Astrocyte (in vitro differentiated cells and primary cell): ENCODE measurements around the gene KIAA1328. TPM values are rescaled to one million over a fixed set of nuclear protein-coding genes. Genes with fewer than 3 reads are reported as not detected.

ENCODE experiments used
- DNase-seq: peaks from one replicate; pipeline ENCODE4 v3.0.0-alpha.2; 2010; ENCODE audit warnings: low read depth
- FAIRE-seq: peaks from 2 replicates; lab custom pipeline; 2011; peaks lifted over from hg19 to GRCh38; lab: Jason Lieb, UNC
- H2AFZ ChIP-seq: 2 replicates; pipeline ENCODE4 v1.6.0; 2012; ENCODE audit warnings: low read depth, low read length, inconsistent platforms
- H3K27ac ChIP-seq: 2 replicates; pipeline ENCODE4 v1.5.1; 2011; ENCODE audit warnings: low read depth, low read length, inconsistent platforms
- H3K27me3 ChIP-seq: 2 replicates; pipeline ENCODE4 v1.6.0; 2011; ENCODE audit warnings: low read length, inconsistent platforms; ENCODE audit not compliant: insufficient read depth
- H3K36me3 ChIP-seq: 2 replicates; pipeline ENCODE4 v1.5.1; 2011; ENCODE audit warnings: low read length, inconsistent platforms; ENCODE audit not compliant: insufficient read depth
- H3K4me1 ChIP-seq: 2 replicates; pipeline ENCODE4 v1.5.1; 2011; ENCODE audit warnings: low read length, inconsistent platforms; ENCODE audit not compliant: insufficient read depth
- H3K4me2 ChIP-seq: 2 replicates; pipeline ENCODE4 v1.6.0; 2012; ENCODE audit warnings: low read length, inconsistent platforms
- H3K4me3 ChIP-seq: 2 replicates; pipeline ENCODE4 v1.5.1; 2011; ENCODE audit warnings: low read depth, mild to moderate bottlenecking, low read length, inconsistent platforms; ENCODE audit not compliant: insufficient read depth
- H3K79me2 ChIP-seq: 2 replicates; pipeline ENCODE4 v1.6.0; 2012; ENCODE audit warnings: mild to moderate bottlenecking, low read length, inconsistent platforms; ENCODE audit not compliant: insufficient read depth
- H3K9ac ChIP-seq: 2 replicates; pipeline ENCODE4 v1.6.0; 2012; ENCODE audit warnings: mild to moderate bottlenecking, low read length, inconsistent platforms
- H3K9me3 ChIP-seq: 2 replicates; pipeline ENCODE4 v1.5.1; 2012; ENCODE audit warnings: low read depth, mild to moderate bottlenecking, low read length, inconsistent platforms; ENCODE audit not compliant: insufficient read depth
- H4K20me1 ChIP-seq: 2 replicates; pipeline ENCODE4 v1.6.0; 2012; ENCODE audit warnings: low read length, inconsistent platforms; ENCODE audit not compliant: insufficient read depth
- H3K27ac Mint-ChIP-seq: one replicate; pipeline ENCODE4 v1.8.0; 2021; ENCODE audit warnings: mild to moderate bottlenecking, mixed read lengths; ENCODE audit not compliant: unreplicated experiment
- H3K27me3 Mint-ChIP-seq: one replicate; pipeline ENCODE4 v1.8.0; 2021; ENCODE audit warnings: low read depth, mixed read lengths; ENCODE audit not compliant: unreplicated experiment
- H3K36me3 Mint-ChIP-seq: one replicate; pipeline ENCODE4 v1.8.0; 2021; ENCODE audit warnings: low read depth, mixed read lengths; ENCODE audit not compliant: unreplicated experiment
- H3K4me1 Mint-ChIP-seq: one replicate; pipeline ENCODE4 v1.8.0; 2021; ENCODE audit warnings: low read depth, mixed read lengths; ENCODE audit not compliant: unreplicated experiment
- H3K4me3 Mint-ChIP-seq: one replicate; pipeline ENCODE4 v1.8.0; 2021; ENCODE audit warnings: mild to moderate bottlenecking, moderate library complexity, mixed read lengths; ENCODE audit not compliant: unreplicated experiment
- H3K9me3 Mint-ChIP-seq: one replicate; pipeline ENCODE4 v1.8.0; 2021; ENCODE audit warnings: mild to moderate bottlenecking, mixed read lengths; ENCODE audit not compliant: unreplicated experiment
- EZH2 ChIP-seq: IDR thresholded peaks from 2 replicates; pipeline ENCODE4 v1.6.1; 2012; ENCODE audit warnings: mild to moderate bottlenecking, low read length, inconsistent platforms; ENCODE audit not compliant: insufficient read depth
- total RNA-seq: library from RNA; stranded (reverse); gene quantifications from 2 replicates; pipeline ENCODE4 v1.2.1, GENCODE V29; 2021
- TF ChIP-seq, protein P1 (sequence below): IDR thresholded peaks from 2 replicates; pipeline ENCODE4 v1.5.1; 2011; ENCODE audit warnings: low read depth, mild to moderate bottlenecking, inconsistent platforms, low read length, moderate library complexity; ENCODE audit not compliant: insufficient read depth

KIAA1328 gene
- total RNA-seq, 1 donor from 2014 or later, result 3.7 TPM

DNA sequence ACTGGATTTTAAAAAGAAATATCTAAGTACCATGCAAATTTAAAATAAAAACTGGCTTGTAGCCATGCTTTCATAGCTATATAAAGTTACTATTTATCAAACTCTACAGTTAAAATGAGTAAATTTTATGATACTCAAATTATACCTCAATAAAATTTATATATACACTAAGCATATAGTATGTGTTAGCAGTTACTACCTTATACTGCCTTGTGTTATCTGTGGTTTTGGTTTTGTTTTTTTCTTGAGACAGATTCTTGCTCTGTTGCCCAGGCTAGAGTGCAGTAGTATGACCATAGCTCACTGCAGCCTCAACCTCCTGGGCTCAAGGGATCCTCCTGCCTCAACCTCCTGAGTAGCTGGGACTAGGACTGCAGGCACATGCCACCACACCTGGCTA, 342.1 kb downstream of the KIAA1328 start:
- H3K27ac ChIP-seq, result no peak overlapping the region
- FAIRE-seq (no peak), DNase-seq (no peak)
- no peak overlapping the region for H2AFZ ChIP-seq
- Mint-ChIP-seq H3K4me1 (no peaks in the 10 kb centered on the region), H3K4me3 (no peak overlapping the region), H3K36me3 (no peaks in the 10 kb centered on the region), H3K27me3 (no peaks in the 10 kb centered on the region), H3K27ac (no peak overlapping the region), H3K9me3 (no peaks in the 10 kb centered on the region)
- no peaks in the 10 kb centered on the region for H3K9me3 ChIP-seq
- H3K4me3 ChIP-seq, result no peak overlapping the region
- H3K27me3 ChIP-seq, result no peaks in the 10 kb centered on the region
- no peak overlapping the region for H3K9ac ChIP-seq
- H3K4me1 ChIP-seq, result no peaks in the 10 kb centered on the region
- H3K36me3 ChIP-seq, result no peaks in the 10 kb centered on the region
- no peak overlapping the region for H3K4me2 ChIP-seq
- no peak for TF ChIP-seq EZH2
- TF ChIP-seq, protein P1, sequence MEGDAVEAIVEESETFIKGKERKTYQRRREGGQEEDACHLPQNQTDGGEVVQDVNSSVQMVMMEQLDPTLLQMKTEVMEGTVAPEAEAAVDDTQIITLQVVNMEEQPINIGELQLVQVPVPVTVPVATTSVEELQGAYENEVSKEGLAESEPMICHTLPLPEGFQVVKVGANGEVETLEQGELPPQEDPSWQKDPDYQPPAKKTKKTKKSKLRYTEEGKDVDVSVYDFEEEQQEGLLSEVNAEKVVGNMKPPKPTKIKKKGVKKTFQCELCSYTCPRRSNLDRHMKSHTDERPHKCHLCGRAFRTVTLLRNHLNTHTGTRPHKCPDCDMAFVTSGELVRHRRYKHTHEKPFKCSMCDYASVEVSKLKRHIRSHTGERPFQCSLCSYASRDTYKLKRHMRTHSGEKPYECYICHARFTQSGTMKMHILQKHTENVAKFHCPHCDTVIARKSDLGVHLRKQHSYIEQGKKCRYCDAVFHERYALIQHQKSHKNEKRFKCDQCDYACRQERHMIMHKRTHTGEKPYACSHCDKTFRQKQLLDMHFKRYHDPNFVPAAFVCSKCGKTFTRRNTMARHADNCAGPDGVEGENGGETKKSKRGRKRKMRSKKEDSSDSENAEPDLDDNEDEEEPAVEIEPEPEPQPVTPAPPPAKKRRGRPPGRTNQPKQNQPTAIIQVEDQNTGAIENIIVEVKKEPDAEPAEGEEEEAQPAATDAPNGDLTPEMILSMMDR, result no peak
- no peaks in the 10 kb centered on the region for H3K79me2 ChIP-seq
- no peaks in the 10 kb centered on the region for H4K20me1 ChIP-seq

DNA sequence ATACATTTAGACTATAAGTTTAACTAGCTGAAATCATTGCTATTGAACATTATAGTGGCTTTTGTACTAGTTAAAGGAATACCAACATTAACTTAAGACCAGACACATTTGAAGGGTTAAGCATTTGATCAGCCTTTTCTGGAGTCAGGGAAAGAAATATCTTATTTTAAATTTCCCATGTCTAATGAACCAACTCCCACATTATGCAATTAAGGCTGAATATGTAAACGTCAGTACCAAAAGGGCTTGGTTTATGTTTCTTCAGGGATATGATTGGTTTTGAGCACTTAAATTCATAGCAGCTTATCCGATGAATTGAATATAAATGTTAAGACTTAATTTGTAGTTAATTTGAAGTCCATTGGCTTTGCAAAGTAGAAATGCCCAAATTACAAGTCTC, 344.5 kb downstream of the KIAA1328 start:
- no peak overlapping the region for H3K27ac Mint-ChIP-seq
- H3K4me3 Mint-ChIP-seq, result no peak overlapping the region
- Histone ChIP-seq H3K27me3 (no peaks in the 10 kb centered on the region), H3K4me3 (no peak overlapping the region), H3K79me2 (no peaks in the 10 kb centered on the region), H3K9ac (no peak overlapping the region), H4K20me1 (no peaks in the 10 kb centered on the region), H3K27ac (no peak overlapping the region), H3K4me2 (no peak overlapping the region), H2AFZ (no peak overlapping the region), H3K9me3 (no peaks in the 10 kb centered on the region), H3K36me3 (no peaks in the 10 kb centered on the region), H3K4me1 (no peaks in the 10 kb centered on the region)
- no peaks in the 10 kb centered on the region for H3K36me3 Mint-ChIP-seq
- peaks cover 6% of the 10 kb centered on the region for H3K4me1 Mint-ChIP-seq
- H3K27me3 Mint-ChIP-seq, result no peaks in the 10 kb centered on the region
- FAIRE-seq (no peak), DNase-seq (no peak)
- TF ChIP-seq, protein P1, result no peak
- TF ChIP-seq EZH2, result no peak
- no peaks in the 10 kb centered on the region for H3K9me3 Mint-ChIP-seq

DNA sequence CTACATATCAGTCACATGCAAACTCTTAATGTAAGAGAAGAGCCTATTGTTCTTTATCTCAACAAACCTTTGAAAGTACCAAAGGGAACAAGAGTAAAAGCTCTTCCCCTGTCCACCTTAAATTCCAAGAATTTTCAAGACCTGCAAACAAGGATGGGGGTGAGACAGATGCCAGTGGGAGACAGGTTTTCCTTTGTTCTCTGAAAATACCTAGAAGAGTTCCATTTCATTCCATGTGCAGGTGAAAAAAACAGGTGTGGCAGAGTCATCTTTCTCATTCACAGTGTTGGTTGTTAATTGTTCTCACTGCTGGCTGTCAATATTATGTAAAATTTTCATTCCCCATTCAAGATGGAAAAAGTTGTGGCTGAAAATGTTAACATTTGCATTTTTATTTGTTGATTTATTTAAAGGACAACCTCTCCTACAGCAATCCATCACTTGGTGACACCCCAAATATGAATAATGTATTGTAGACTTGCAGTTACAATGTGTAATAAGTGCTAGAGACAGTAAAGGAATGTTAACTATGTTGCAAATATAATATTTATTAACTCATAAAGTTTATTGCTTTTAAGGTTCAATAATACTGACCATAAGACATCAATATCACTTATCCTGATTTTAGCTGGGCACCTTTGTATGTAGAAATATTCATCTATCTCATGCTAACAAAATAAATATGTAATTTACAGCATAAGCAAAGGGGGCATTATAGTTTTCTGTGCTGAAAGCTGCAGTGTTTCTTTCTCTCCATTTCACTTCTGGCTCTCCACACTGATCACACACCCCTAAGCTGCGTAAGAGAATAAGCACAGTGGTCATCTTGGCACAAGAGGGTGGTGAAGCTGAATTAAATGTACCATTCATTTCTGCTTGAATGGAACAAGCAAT, 347.0 kb downstream of the KIAA1328 start:
- DNase-seq, result no peak
- no peak for FAIRE-seq
- Mint-ChIP-seq H3K36me3 (no peaks in the 10 kb centered on the region), H3K9me3 (no peaks in the 10 kb centered on the region), H3K4me3 (no peak overlapping the region), H3K27ac (no peak overlapping the region), H3K27me3 (no peaks in the 10 kb centered on the region), H3K4me1 (peaks cover 6% of the 10 kb centered on the region)
- no peak overlapping the region for H3K4me2 ChIP-seq
- H3K27me3 ChIP-seq, result no peaks in the 10 kb centered on the region
- TF ChIP-seq, protein P1, result no peak
- TF ChIP-seq EZH2, result no peak
- H3K4me1 ChIP-seq, result no peaks in the 10 kb centered on the region
- no peaks in the 10 kb centered on the region for H4K20me1 ChIP-seq
- H3K36me3 ChIP-seq, result no peaks in the 10 kb centered on the region
- no peak overlapping the region for H3K9ac ChIP-seq
- no peak overlapping the region for H2AFZ ChIP-seq
- no peak overlapping the region for H3K4me3 ChIP-seq
- H3K27ac ChIP-seq, result no peak overlapping the region
- H3K9me3 ChIP-seq, result no peaks in the 10 kb centered on the region
- no peaks in the 10 kb centered on the region for H3K79me2 ChIP-seq
